ENCODE data around the gene MLXIP.
"Not testable (repeated sequence)": the region's sequence is repeated elsewhere in the genome, so short reads cannot be mapped to it uniquely, and the experiment has no call there.

Gene MLXIP

DNA sequence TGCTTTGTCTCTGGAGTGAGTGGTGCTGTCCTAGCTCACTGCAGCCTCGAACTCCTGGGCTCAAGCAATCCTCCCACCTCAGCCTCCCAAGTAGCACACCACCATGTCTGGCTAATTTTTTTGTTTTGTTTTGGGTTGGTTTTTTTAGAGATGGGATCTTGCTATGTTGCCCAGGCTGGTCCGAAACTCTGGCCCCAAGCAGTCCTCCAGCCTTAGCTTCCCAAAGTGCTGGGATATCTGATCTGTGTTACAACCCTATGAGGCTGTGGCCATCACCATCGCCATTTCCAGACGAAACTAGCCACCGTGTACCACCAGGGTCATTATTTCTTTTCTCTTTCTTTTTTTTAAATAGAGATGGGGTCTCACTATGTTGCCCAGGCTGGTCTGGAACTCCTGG is 92.8 kb downstream of the MLXIP start:
- Histone ChIP-seq H4K20me1 (ENCODE audit: low read depth, low read length) (no peaks in the 10 kb centered on the region), H3K79me2 (ENCODE audit: insufficient read depth, low read length) (no peaks in the 10 kb centered on the region), H3K9me3 (ENCODE audit: insufficient read depth, low read length) (no peaks in the 10 kb centered on the region), H3K9ac (ENCODE audit: low read length) (no peak overlapping the region), H3K4me3 (ENCODE audit: insufficient read depth, low read length, poor library complexity, severe bottlenecking) (no peak overlapping the region), H3K9me2 (replicated peaks; ENCODE audit: insufficient read depth, low read length) (no peaks in the 10 kb centered on the region), H2AFZ (ENCODE audit: low read depth, low read length, severe bottlenecking) (no peak overlapping the region), H3K27me3 (ENCODE audit: low read length) (no peaks in the 10 kb centered on the region), H3F3A (ENCODE audit: insufficient read depth) (no peaks in the 10 kb centered on the region), H3K27ac (ENCODE audit: low read depth, low read length) (no peak overlapping the region), H3K36me3 (ENCODE audit: low read length) (no peaks in the 10 kb centered on the region), H3K4me2 (ENCODE audit: low read depth, low read length, poor library complexity, severe bottlenecking) (no peak overlapping the region)
- TF ChIP-seq EZH2phosphoT487 (conservative IDR thresholded peaks at IDR 0.05; ENCODE audit: low read length) (no peak), CTCF (IDR thresholded peaks at IDR 0.05; ENCODE audit: insufficient read depth, low read length, poor library complexity, severe bottlenecking) (no peak)

DNA sequence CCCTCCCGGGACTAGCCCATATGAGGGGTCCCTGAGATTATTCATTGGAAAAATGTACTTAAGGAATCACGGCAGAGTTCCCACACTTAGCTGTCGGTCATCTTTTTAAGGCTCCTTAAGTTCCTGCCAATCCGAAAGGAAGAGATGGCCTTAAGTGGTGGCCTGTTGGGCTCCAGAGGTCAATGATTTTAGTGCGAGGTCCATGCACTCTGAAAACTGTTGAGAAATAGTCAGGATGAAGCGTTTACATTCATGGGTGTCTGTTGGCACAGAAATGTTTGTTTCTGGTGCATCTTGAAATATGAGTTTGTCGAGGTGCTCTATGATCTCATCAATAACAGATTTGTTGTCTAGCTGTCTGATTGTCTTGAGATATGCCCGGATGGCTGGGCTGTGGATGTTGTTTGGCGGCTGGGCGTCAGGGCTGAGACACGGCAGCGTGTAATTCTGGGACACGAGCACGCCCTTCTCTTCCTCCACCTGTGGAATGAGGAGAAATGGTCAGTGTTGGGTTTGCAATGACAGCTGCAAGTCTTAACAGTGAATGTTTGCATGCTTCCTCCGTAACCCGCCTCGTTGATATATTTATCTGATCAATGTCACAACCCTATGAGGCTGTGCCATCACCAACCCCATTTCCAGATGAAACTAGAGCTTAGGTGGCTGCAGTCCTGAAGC is 93.8 kb downstream of the MLXIP start:
- no peaks in the 10 kb centered on the region for H3F3A ChIP-seq (ENCODE audit: insufficient read depth)
- no peaks in the 10 kb centered on the region for H4K20me1 ChIP-seq (ENCODE audit: low read depth, low read length)
- H3K27me3 ChIP-seq (ENCODE audit: low read length), result no peaks in the 10 kb centered on the region
- H3K36me3 ChIP-seq (ENCODE audit: low read length), result no peaks in the 10 kb centered on the region
- no peak overlapping the region for H3K4me2 ChIP-seq (ENCODE audit: low read depth, low read length, poor library complexity, severe bottlenecking)
- H3K9me2 ChIP-seq (replicated peaks; ENCODE audit: insufficient read depth, low read length), result no peaks in the 10 kb centered on the region
- TF ChIP-seq EZH2phosphoT487 (conservative IDR thresholded peaks at IDR 0.05; ENCODE audit: low read length) (no peak), CTCF (IDR thresholded peaks at IDR 0.05; ENCODE audit: insufficient read depth, low read length, poor library complexity, severe bottlenecking) (no peak)
- H3K9me3 ChIP-seq (ENCODE audit: insufficient read depth, low read length), result no peaks in the 10 kb centered on the region
- H3K27ac ChIP-seq (ENCODE audit: low read depth, low read length), result no peak overlapping the region
- H3K4me3 ChIP-seq (ENCODE audit: insufficient read depth, low read length, poor library complexity, severe bottlenecking), result no peak overlapping the region
- no peaks in the 10 kb centered on the region for H3K79me2 ChIP-seq (ENCODE audit: insufficient read depth, low read length)
- H2AFZ ChIP-seq (ENCODE audit: low read depth, low read length, severe bottlenecking), result no peak overlapping the region
- H3K9ac ChIP-seq (ENCODE audit: low read length), result no peak overlapping the region

GRCh38 chr12:122174155-122174845 is 95.7 kb downstream of the MLXIP start, which contains the start of gene IL31:
IL31 (minus strand) TSS chr12:122174221; CDS start chr12:122174172, 49 bp downstream.
- no peaks in the 10 kb centered on the region for H3K79me2 ChIP-seq (ENCODE audit: insufficient read depth, low read length)
- no peak within 1 kb of the TSS for H3K27ac ChIP-seq (ENCODE audit: low read depth, low read length)
- H2AFZ ChIP-seq (ENCODE audit: low read depth, low read length, severe bottlenecking), result no peak within 1 kb of the TSS
- H3K9me3 ChIP-seq (ENCODE audit: insufficient read depth, low read length), result no peaks in the 10 kb centered on the region
- no peaks in the 10 kb centered on the region for H3F3A ChIP-seq (ENCODE audit: insufficient read depth)
- no peaks in the 10 kb centered on the region for H3K36me3 ChIP-seq (ENCODE audit: low read length)
- no peaks in the 10 kb centered on the region for H4K20me1 ChIP-seq (ENCODE audit: low read depth, low read length)
- no peaks in the 10 kb centered on the region for H3K27me3 ChIP-seq (ENCODE audit: low read length)
- TF ChIP-seq CTCF (IDR thresholded peaks at IDR 0.05; ENCODE audit: insufficient read depth, low read length, poor library complexity, severe bottlenecking) (no peak), EZH2phosphoT487 (conservative IDR thresholded peaks at IDR 0.05; ENCODE audit: low read length) (no peak)
- H3K4me2 ChIP-seq (ENCODE audit: low read depth, low read length, poor library complexity, severe bottlenecking), result no peak within 1 kb of the TSS
- H3K9ac ChIP-seq (ENCODE audit: low read length), result no peak within 1 kb of the TSS
- no peaks in the 10 kb centered on the region for H3K9me2 ChIP-seq (replicated peaks; ENCODE audit: insufficient read depth, low read length)
- no peak within 1 kb of the TSS for H3K4me3 ChIP-seq (ENCODE audit: insufficient read depth, low read length, poor library complexity, severe bottlenecking)

- H4K20me1 ChIP-seq (ENCODE audit: low read depth, low read length); H3K4me3 ChIP-seq (ENCODE audit: insufficient read depth, low read length, poor library complexity, severe bottlenecking); H3K4me2 ChIP-seq (ENCODE audit: low read depth, low read length, poor library complexity, severe bottlenecking); H3F3A ChIP-seq (ENCODE audit: insufficient read depth); H2AFZ ChIP-seq (ENCODE audit: low read depth, low read length, severe bottlenecking); H3K9ac ChIP-seq (ENCODE audit: low read length); H3K27me3 ChIP-seq (ENCODE audit: low read length); H3K27ac ChIP-seq (ENCODE audit: low read depth, low read length); H3K9me2 ChIP-seq (replicated peaks; ENCODE audit: insufficient read depth, low read length); H3K79me2 ChIP-seq (ENCODE audit: insufficient read depth, low read length); H3K9me3 ChIP-seq (ENCODE audit: insufficient read depth, low read length); H3K36me3 ChIP-seq (ENCODE audit: low read length): not testable (repeated sequence)
Measured at GRCh38 chr12:122176473-122176872, 97.9 kb downstream of the MLXIP start.
